HL-60 (cell line): ENCODE data around the gene KCNJ6.

ENCODE experiments used
- DNase-seq, 2 experiments: peaks; one replicate each; pipeline ENCODE4 v3.0.0-alpha.2; 2010 to 2020; ENCODE audit warnings: low read depth in 1 of 2, low spot score in 1 of 2
- H3K27ac ChIP-seq: fragments of 250-450 bp; sonication (Bioruptor Pico); replicated peaks from 2 replicates; pipeline ENCODE4 v1.5.1; 2020; ENCODE audit warnings: mild to moderate bottlenecking, moderate library complexity
- H3K27me3 ChIP-seq: fragments of 250-450 bp; sonication (Bioruptor Pico); 2 replicates; pipeline ENCODE4 v1.5.1; 2021; ENCODE audit warnings: mild to moderate bottlenecking, moderate library complexity; ENCODE audit not compliant: insufficient read depth, poor library complexity, severe bottlenecking
- H3K4me3 ChIP-seq: replicated peaks from 2 replicates; pipeline ENCODE4 v1.5.1; 2011; ENCODE audit warnings: mild to moderate bottlenecking, control low read depth, low read length; ENCODE audit not compliant: insufficient read depth
- GABPA ChIP-seq: IDR thresholded peaks from 2 replicates; pipeline ENCODE4 v1.6.1; 2012; ENCODE audit warnings: low read depth
- POLR2AphosphoS5 ChIP-seq: IDR thresholded peaks from 2 replicates; pipeline ENCODE4 v1.6.1; 2012; ENCODE audit warnings: low read depth
- SPI1 ChIP-seq: IDR thresholded peaks from 2 replicates; pipeline ENCODE4 v1.6.1; 2012; ENCODE audit warnings: low read depth, mild to moderate bottlenecking, borderline replicate concordance
- TF ChIP-seq, protein P1 (sequence below): IDR thresholded peaks from 2 replicates; pipeline ENCODE4 v1.6.1; 2012; ENCODE audit warnings: low read depth; ENCODE audit not compliant: insufficient replicate concordance
- TF ChIP-seq, protein P2 (sequence below): IDR thresholded peaks from one replicate; pipeline ENCODE4 v1.5.1; 2011; ENCODE audit warnings: low read length, control low read depth, inconsistent platforms; ENCODE audit not compliant: insufficient read depth

Gene KCNJ6

DNA sequence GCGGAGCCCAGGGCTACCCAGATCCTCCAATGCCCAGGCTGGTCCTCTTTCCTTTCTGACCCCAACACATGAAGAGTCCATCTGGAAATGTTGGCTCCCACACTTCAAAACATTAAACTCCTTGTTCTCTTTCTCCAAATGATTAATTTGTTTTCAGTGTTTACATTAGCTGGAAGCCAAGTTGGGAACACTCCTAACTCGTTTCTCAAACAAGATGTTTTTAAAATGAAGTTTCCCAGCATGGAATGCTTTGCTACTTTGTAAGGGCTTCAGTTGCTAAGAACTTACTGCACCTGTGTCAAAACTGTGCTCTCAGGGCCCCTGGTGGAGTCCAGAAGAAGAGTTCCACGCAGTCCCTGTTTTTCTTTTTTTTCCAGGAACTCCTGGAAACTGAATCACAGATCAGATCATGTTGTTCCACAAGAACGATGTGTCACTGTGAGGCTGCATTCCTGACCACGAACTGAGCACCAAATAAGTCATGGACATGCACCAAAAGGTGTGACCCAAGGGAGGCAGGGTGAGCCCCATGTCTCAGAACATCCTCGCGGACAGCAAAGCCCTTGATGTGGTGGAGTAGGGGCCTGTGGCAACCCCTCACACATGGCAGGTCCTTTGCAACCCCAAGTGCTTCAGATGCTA lies 257.3 kb downstream of the KCNJ6 start:
- Histone ChIP-seq H3K4me3 (no peak overlapping the region), H3K27me3 (peaks cover under 1% of the 10 kb centered on the region), H3K27ac (no peak overlapping the region)
- DNase-seq = no peak
- TF ChIP-seq GABPA = no peak
- no peak for TF ChIP-seq POLR2AphosphoS5
- TF ChIP-seq, protein P1, sequence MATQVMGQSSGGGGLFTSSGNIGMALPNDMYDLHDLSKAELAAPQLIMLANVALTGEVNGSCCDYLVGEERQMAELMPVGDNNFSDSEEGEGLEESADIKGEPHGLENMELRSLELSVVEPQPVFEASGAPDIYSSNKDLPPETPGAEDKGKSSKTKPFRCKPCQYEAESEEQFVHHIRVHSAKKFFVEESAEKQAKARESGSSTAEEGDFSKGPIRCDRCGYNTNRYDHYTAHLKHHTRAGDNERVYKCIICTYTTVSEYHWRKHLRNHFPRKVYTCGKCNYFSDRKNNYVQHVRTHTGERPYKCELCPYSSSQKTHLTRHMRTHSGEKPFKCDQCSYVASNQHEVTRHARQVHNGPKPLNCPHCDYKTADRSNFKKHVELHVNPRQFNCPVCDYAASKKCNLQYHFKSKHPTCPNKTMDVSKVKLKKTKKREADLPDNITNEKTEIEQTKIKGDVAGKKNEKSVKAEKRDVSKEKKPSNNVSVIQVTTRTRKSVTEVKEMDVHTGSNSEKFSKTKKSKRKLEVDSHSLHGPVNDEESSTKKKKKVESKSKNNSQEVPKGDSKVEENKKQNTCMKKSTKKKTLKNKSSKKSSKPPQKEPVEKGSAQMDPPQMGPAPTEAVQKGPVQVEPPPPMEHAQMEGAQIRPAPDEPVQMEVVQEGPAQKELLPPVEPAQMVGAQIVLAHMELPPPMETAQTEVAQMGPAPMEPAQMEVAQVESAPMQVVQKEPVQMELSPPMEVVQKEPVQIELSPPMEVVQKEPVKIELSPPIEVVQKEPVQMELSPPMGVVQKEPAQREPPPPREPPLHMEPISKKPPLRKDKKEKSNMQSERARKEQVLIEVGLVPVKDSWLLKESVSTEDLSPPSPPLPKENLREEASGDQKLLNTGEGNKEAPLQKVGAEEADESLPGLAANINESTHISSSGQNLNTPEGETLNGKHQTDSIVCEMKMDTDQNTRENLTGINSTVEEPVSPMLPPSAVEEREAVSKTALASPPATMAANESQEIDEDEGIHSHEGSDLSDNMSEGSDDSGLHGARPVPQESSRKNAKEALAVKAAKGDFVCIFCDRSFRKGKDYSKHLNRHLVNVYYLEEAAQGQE = no peak
- TF ChIP-seq SPI1 = no peak
- TF ChIP-seq, protein P2, sequence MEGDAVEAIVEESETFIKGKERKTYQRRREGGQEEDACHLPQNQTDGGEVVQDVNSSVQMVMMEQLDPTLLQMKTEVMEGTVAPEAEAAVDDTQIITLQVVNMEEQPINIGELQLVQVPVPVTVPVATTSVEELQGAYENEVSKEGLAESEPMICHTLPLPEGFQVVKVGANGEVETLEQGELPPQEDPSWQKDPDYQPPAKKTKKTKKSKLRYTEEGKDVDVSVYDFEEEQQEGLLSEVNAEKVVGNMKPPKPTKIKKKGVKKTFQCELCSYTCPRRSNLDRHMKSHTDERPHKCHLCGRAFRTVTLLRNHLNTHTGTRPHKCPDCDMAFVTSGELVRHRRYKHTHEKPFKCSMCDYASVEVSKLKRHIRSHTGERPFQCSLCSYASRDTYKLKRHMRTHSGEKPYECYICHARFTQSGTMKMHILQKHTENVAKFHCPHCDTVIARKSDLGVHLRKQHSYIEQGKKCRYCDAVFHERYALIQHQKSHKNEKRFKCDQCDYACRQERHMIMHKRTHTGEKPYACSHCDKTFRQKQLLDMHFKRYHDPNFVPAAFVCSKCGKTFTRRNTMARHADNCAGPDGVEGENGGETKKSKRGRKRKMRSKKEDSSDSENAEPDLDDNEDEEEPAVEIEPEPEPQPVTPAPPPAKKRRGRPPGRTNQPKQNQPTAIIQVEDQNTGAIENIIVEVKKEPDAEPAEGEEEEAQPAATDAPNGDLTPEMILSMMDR = no peak

DNA sequence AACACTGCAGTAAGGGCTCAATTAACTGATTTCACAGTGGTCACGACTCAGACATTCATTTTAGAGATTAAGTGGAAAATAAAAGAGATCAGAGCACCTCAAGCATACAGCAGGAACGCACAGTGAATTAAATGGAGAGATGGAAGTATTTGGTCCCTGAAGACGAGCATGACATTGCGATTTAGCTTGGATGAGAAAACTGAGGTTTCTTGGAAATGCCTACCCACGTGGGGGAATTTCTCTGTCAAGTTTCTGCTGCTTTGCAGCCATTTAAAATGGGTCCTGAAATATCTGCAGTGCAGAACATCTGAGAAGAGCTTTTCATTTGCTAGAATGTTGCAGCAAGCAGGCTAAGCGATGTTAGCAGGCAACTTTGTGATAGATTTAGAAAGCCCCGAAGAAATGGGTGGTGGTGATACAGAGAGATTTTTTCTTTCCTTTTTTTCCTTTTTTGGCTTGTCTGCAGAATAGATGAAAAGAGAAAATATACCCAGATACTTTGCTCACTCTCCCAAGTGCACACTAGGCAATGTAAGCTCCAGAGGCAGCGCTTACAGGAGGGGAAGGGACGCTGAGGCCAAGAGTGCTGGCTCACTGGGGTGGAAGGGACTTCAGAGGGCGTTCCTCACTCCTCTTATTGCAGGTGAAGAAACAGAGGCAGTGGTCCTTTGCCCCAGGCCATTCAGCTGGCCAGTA lies 258.0 kb downstream of the KCNJ6 start:
- H3K4me3 ChIP-seq = no peak overlapping the region
- H3K27ac ChIP-seq = no peak overlapping the region
- no peak for DNase-seq
- no peaks in the 10 kb centered on the region for H3K27me3 ChIP-seq
- TF ChIP-seq, protein P2 = no peak
- TF ChIP-seq, protein P1 = no peak
- TF ChIP-seq SPI1 = no peak

DNA sequence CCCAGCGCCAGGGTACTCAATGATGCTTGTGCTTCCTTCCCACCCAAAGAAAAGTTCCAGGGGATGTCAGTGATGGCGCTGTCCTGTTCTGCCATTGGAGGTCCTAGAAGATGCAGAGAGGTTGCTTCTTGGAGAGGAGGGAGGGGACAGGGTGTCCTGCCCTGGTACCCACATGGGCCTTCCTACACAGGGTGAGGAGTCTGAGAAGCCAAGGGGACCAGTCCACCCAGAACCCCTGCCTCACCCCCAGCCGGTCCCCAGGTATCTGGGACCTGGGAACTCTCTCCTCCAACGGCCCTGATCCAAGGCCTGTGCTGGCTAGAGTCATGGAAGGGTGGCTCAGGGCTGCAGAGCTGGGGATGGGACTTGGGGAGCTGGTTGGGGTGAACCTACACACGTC lies 259.4 kb downstream of the KCNJ6 start:
- TF ChIP-seq POLR2AphosphoS5 (no peak), SPI1 (no peak), GABPA (no peak)
- TF ChIP-seq, protein P1 = no peak
- TF ChIP-seq, protein P2 = no peak
- Histone ChIP-seq H3K27ac (no peak overlapping the region), H3K4me3 (no peak overlapping the region), H3K27me3 (no peaks in the 10 kb centered on the region)
- no peak for DNase-seq
